Sigmoid colon (tissue), 7 donors: ENCODE data around the gene SCT. TPM values are rescaled to one million over a fixed set of nuclear protein-coding genes. Genes with fewer than 3 reads are reported as not detected.

ENCODE experiments used
- DNase-seq: peaks from one replicate; pipeline ENCODE4 v3.0.0-alpha.2; 2019
- H3K27ac ChIP-seq, 4 donors: fragments of 200-600 bp; sonication (generic); one replicate each; pipeline ENCODE4 v1.5.1; 2016 to 2019; ENCODE audit warnings: mild to moderate bottlenecking in 1 of 4
- H3K27me3 ChIP-seq, 3 donors: fragments of 200-600 bp; sonication (generic); one replicate each; pipeline ENCODE4 v1.5.1; 2019; ENCODE audit warnings: mild to moderate bottlenecking in 1 of 3
- H3K36me3 ChIP-seq, 4 donors: fragments of 200-600 bp; sonication (generic); one replicate each; pipeline ENCODE4 v1.5.1; 2016 to 2019
- H3K4me1 ChIP-seq, 4 donors: fragments of 200-600 bp; sonication (generic); one replicate each; pipeline ENCODE4 v1.5.1; 2017 to 2019
- H3K4me3 ChIP-seq, 4 donors: fragments of 200-600 bp; sonication (generic); one replicate each; pipeline ENCODE4 v1.5.1; 2017 to 2019; ENCODE audit warnings: mild to moderate bottlenecking in 2 of 4, moderate library complexity in 1 of 4
- H3K9me3 ChIP-seq, 4 donors: fragments of 200-600 bp in 3 of 4; sonication (generic) in 3 of 4; one replicate each; pipeline versions ENCODE4 v1.5.1 to v1.6.1; 2013 to 2019
- EP300 ChIP-seq, 4 donors: sonication (generic); formaldehyde crosslinking; IDR thresholded peaks; one replicate each; pipeline ENCODE4 v1.6.1; 2017; ENCODE audit warnings: antibody characterized with exemption in 4 of 4
- POLR2A ChIP-seq, 2 donors: fragments of 450-650 bp; IDR thresholded peaks; one replicate each; pipeline ENCODE4 v1.6.1; 2016; ENCODE audit warnings: antibody characterized with exemption in 2 of 2, mild to moderate bottlenecking in 2 of 2, moderate library complexity in 2 of 2
- POLR2AphosphoS5 ChIP-seq, 4 donors: sonication (generic); formaldehyde crosslinking; IDR thresholded peaks; one replicate each; pipeline ENCODE4 v1.6.1; 2017; ENCODE audit warnings: antibody characterized with exemption in 4 of 4
- WGBS, 2 donors: extraction: QIAGEN DNeasy Blood & Tissue Kit; methylation state at CpG; one replicate each; pipeline ENCODE4 v1.1.7; 2013; 5-methylcytosine and 5-hydroxymethylcytosine counted together
- intact Hi-C: fragments of 100-400 bp; cut with DNase I; formaldehyde crosslinking; loops from one replicate; pipeline ENCODE4 v1.15.1; 2023
- polyA plus RNA-seq, 3 donors: library from polyadenylated mRNA; stranded (reverse); fragments of 200-250 nt; gene quantifications; one replicate each; pipeline ENCODE4 v1.2.3, GENCODE V29; 2013
- total RNA-seq, 4 donors: library from RNA; depleted of rRNA; stranded (reverse); fragments of >200 nt; gene quantifications; one replicate each; pipeline ENCODE4 v1.1.0, GENCODE V29; 2016
- TF ChIP-seq, protein P1 (sequence below), 4 experiments: fragments of 450-650 bp in 3 of 4; fragments of 200-600 bp in 1 of 4; IDR thresholded peaks; one replicate each; pipeline ENCODE4 v1.5.1; 2016 to 2019; ENCODE audit warnings: antibody characterized with exemption in 4 of 4, mild to moderate bottlenecking in 3 of 4, moderate library complexity in 2 of 4
- donor health status: healthy with polysubstance abuse.
- donor health status: Bipolar disorder and iron deficiency.
- donor health status: healthy.

Gene SCT
- total and polyA plus RNA-seq, 7 donors, result 1.1 TPM; not detected in 6

- 89 to 91% methylated on average over 32 of the region's 32 CpGs for WGBS, 2 donors
- H3K36me3 ChIP-seq, result peaks cover 0 to 93% (median 51%) of the 10 kb centered on the region in 4 donors
Observed at GRCh38 chr11:586376-587316, 40.3 kb downstream of the SCT start.

DNA sequence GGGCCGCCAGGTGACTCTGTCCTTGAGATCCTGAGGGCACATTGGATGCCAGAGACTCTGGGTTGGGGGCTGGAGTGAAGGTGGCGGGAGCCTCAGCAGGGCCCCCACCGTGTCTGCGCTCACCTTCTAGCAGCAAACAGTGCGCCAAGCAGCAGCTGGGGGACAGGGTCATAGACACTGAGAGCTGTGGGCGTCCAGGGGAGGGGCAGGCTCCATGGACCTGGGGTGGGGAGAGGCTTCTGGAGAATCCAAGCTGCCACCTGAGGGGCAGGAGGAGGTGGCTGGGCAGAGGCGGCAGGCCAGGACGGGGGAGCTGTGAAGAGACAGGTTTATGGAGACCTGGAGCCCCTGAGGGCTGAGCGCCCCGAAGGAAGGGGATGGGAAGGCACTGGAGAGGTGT lies 42.7 kb downstream of the SCT start:
- intact Hi-C loops, result no loop called here
- no peak overlapping the region for H3K4me3 ChIP-seq
- H3K4me1 ChIP-seq, result peaks cover 0 to 15% (median 13%) of the 10 kb centered on the region in 4 donors
- H3K27ac ChIP-seq, result no peak overlapping the region
- peaks cover 0 to 72% (median 36%) of the 10 kb centered on the region in 4 donors for H3K36me3 ChIP-seq
- H3K9me3 ChIP-seq, result no peaks in the 10 kb centered on the region
- no peak for DNase-seq
- 97% methylated on average over 10 of the region's 10 CpGs for WGBS, 2 donors
- no peaks in the 10 kb centered on the region for H3K27me3 ChIP-seq
- TF ChIP-seq, protein P1, sequence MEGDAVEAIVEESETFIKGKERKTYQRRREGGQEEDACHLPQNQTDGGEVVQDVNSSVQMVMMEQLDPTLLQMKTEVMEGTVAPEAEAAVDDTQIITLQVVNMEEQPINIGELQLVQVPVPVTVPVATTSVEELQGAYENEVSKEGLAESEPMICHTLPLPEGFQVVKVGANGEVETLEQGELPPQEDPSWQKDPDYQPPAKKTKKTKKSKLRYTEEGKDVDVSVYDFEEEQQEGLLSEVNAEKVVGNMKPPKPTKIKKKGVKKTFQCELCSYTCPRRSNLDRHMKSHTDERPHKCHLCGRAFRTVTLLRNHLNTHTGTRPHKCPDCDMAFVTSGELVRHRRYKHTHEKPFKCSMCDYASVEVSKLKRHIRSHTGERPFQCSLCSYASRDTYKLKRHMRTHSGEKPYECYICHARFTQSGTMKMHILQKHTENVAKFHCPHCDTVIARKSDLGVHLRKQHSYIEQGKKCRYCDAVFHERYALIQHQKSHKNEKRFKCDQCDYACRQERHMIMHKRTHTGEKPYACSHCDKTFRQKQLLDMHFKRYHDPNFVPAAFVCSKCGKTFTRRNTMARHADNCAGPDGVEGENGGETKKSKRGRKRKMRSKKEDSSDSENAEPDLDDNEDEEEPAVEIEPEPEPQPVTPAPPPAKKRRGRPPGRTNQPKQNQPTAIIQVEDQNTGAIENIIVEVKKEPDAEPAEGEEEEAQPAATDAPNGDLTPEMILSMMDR (IDR thresholded peaks at IDR 0.05), result no peak
- TF ChIP-seq POLR2A (IDR thresholded peaks at IDR 0.05) (no peak), POLR2AphosphoS5 (IDR thresholded peaks at IDR 0.05) (no peak)

More at GRCh38 chr11:586376-587316, 40.3 kb downstream of the SCT start:
- Histone ChIP-seq H3K4me1 (no peaks in the 10 kb centered on the region), H3K27me3 (no peaks in the 10 kb centered on the region), H3K4me3 (no peak overlapping the region), H3K9me3 (no peaks in the 10 kb centered on the region), H3K27ac (no peak overlapping the region)
- intact Hi-C loops, result no loop called here
- no peak for DNase-seq
- no peak for TF ChIP-seq POLR2A (IDR thresholded peaks at IDR 0.05)
- TF ChIP-seq EP300 (IDR thresholded peaks at IDR 0.05), result no peak
- TF ChIP-seq, protein P1 (IDR thresholded peaks at IDR 0.05), result no peak
- TF ChIP-seq POLR2AphosphoS5 (IDR thresholded peaks at IDR 0.05), result no peak

GRCh38 chr11:581752-582151 lies 45.2 kb downstream of the SCT start:
- H3K36me3 ChIP-seq, result peaks cover 0 to 47% (median 26%) of the 10 kb centered on the region in 4 donors
- no peaks in the 10 kb centered on the region for H3K9me3 ChIP-seq
- WGBS, 2 donors, result 86 to 90% methylated on average over 17 of the region's 17 CpGs
- intact Hi-C loops, result no loop called here
- no peaks in the 10 kb centered on the region for H3K27me3 ChIP-seq
- H3K27ac ChIP-seq, result no peak overlapping the region
- no peak overlapping the region for H3K4me3 ChIP-seq
- peaks cover 0 to 39% (median 38%) of the 10 kb centered on the region in 4 donors for H3K4me1 ChIP-seq
- no peak for DNase-seq
- TF ChIP-seq POLR2A (IDR thresholded peaks at IDR 0.05) (no peak), EP300 (IDR thresholded peaks at IDR 0.05) (no peak), POLR2AphosphoS5 (IDR thresholded peaks at IDR 0.05) (no peak)
- TF ChIP-seq, protein P1 (IDR thresholded peaks at IDR 0.05), result no peak

- H3K36me3 ChIP-seq, result peaks cover 0 to 43% (median 21%) of the 10 kb centered on the region in 4 donors
- no peak overlapping the region for H3K27ac ChIP-seq
- H3K4me3 ChIP-seq, result no peak overlapping the region
- intact Hi-C loops, result no loop called here
- DNase-seq, result no peak
- no peak for TF ChIP-seq POLR2A (IDR thresholded peaks at IDR 0.05)
- TF ChIP-seq, protein P1 (IDR thresholded peaks at IDR 0.05), result no peak
- H3K4me1 ChIP-seq, result peaks cover 0 to 39% (median 38%) of the 10 kb centered on the region in 4 donors
- H3K27me3 ChIP-seq, result no peaks in the 10 kb centered on the region
- 86 to 91% methylated on average over 14 of the region's 14 CpGs for WGBS, 2 donors
- H3K9me3 ChIP-seq, result no peaks in the 10 kb centered on the region
Observed at GRCh38 chr11:581342-581741, 45.6 kb downstream of the SCT start.
